HepG2 (cell line): ENCODE measurements around the gene ERBB4. TPM values are rescaled to one million over a fixed set of nuclear protein-coding genes. Genes with fewer than 3 reads are reported as not detected.

Experiments
- HOXA7 ChIP-seq: sonication (generic); formaldehyde crosslinking; IDR thresholded peaks from 2 replicates; pipeline ENCODE4 v1.8.1; 2022; ENCODE audit warnings: mild to moderate bottlenecking, missing genetic modification reagents, moderate library complexity
- ZGPAT ChIP-seq: IDR thresholded peaks from 2 replicates; pipeline ENCODE4 v1.6.1; 2016; ENCODE audit warnings: mild to moderate bottlenecking
- ZNF329 ChIP-seq: sonication (generic); formaldehyde crosslinking; IDR thresholded peaks from 2 replicates; pipeline ENCODE4 v1.9.0; 2021; ENCODE audit warnings: low read depth, mild to moderate bottlenecking, missing genetic modification reagents
- ZNF432 ChIP-seq: sonication (generic); formaldehyde crosslinking; IDR thresholded peaks from 2 replicates; pipeline ENCODE4 v1.5.0; 2020; ENCODE audit warnings: missing genetic modification reagents, mild to moderate bottlenecking, borderline replicate concordance
- ZSCAN20 ChIP-seq: sonication (generic); formaldehyde crosslinking; IDR thresholded peaks from 2 replicates; pipeline ENCODE4 v1.4.0; 2020; ENCODE audit warnings: missing genetic modification reagents, mild to moderate bottlenecking, borderline replicate concordance
- polyA plus RNA-seq, 8 experiments: library from polyadenylated mRNA; depleted of rRNA in 3 of 8; stranded (reverse) in 7 of 8; unstranded in 1 of 8; fragments of >200 nt; fragmentation: Illumina TruSeq in 4 of 8; extraction: Trizol in 4 of 8; gene quantifications; 2 replicates each; pipeline versions ENCODE4 v1.2.1 to v1.2.3, GENCODE V29; 2011 to 2016; ENCODE audit warnings: low read depth in 4 of 8, missing spikeins in 1 of 8, mixed read lengths in 1 of 8; ENCODE audit not compliant: insufficient read depth in 1 of 8
- total RNA-seq, 5 experiments: library from RNA; depleted of rRNA; stranded (reverse); fragments of >200 nt; fragmentation: Illumina TruSeq; extraction: Trizol; gene quantifications; 2 replicates each; pipeline ENCODE4 v1.2.3, GENCODE V29; 2016; ENCODE audit warnings: low read depth in 1 of 5
- TF ChIP-seq, protein P1 (sequence below): sonication (generic); formaldehyde crosslinking; IDR thresholded peaks from 2 replicates; pipeline ENCODE4 v1.5.0; 2020; ENCODE audit warnings: mild to moderate bottlenecking, missing genetic modification reagents, borderline replicate concordance

The ERBB4 gene
- total and polyA plus RNA-seq, 2 of the 13 experiments (the other 11 are each of a cell fraction or from before 2014, with no cell fraction given), result not detected

DNA sequence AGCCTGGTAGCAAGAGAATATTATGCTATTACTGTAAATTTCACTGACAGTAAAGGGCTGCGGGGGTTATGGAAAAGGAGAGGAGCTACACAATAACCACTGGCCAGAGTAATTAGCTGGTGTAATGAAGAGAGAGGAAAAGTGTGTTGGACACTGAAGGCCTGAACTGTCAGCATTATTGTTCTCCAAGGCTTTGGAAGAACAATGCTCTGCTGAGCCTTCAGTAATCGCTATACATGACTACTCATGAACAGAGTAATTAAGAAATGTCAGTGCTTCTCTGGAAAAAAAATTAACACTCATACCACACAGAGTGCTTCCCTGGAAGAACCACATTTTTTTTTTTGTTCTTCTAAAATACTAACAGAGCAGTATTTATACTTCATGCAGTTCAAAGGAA lies 1050.9 kb downstream of the ERBB4 start (continued):
- TF ChIP-seq ZGPAT (CRISPR knock-in tag) (no peak), ZNF329 (no peak), ZSCAN20 (CRISPR knock-in tag) (no peak), HOXA7 (CRISPR knock-in tag) (no peak), ZNF432 (CRISPR knock-in tag) (no peak)
- TF ChIP-seq, protein P1, sequence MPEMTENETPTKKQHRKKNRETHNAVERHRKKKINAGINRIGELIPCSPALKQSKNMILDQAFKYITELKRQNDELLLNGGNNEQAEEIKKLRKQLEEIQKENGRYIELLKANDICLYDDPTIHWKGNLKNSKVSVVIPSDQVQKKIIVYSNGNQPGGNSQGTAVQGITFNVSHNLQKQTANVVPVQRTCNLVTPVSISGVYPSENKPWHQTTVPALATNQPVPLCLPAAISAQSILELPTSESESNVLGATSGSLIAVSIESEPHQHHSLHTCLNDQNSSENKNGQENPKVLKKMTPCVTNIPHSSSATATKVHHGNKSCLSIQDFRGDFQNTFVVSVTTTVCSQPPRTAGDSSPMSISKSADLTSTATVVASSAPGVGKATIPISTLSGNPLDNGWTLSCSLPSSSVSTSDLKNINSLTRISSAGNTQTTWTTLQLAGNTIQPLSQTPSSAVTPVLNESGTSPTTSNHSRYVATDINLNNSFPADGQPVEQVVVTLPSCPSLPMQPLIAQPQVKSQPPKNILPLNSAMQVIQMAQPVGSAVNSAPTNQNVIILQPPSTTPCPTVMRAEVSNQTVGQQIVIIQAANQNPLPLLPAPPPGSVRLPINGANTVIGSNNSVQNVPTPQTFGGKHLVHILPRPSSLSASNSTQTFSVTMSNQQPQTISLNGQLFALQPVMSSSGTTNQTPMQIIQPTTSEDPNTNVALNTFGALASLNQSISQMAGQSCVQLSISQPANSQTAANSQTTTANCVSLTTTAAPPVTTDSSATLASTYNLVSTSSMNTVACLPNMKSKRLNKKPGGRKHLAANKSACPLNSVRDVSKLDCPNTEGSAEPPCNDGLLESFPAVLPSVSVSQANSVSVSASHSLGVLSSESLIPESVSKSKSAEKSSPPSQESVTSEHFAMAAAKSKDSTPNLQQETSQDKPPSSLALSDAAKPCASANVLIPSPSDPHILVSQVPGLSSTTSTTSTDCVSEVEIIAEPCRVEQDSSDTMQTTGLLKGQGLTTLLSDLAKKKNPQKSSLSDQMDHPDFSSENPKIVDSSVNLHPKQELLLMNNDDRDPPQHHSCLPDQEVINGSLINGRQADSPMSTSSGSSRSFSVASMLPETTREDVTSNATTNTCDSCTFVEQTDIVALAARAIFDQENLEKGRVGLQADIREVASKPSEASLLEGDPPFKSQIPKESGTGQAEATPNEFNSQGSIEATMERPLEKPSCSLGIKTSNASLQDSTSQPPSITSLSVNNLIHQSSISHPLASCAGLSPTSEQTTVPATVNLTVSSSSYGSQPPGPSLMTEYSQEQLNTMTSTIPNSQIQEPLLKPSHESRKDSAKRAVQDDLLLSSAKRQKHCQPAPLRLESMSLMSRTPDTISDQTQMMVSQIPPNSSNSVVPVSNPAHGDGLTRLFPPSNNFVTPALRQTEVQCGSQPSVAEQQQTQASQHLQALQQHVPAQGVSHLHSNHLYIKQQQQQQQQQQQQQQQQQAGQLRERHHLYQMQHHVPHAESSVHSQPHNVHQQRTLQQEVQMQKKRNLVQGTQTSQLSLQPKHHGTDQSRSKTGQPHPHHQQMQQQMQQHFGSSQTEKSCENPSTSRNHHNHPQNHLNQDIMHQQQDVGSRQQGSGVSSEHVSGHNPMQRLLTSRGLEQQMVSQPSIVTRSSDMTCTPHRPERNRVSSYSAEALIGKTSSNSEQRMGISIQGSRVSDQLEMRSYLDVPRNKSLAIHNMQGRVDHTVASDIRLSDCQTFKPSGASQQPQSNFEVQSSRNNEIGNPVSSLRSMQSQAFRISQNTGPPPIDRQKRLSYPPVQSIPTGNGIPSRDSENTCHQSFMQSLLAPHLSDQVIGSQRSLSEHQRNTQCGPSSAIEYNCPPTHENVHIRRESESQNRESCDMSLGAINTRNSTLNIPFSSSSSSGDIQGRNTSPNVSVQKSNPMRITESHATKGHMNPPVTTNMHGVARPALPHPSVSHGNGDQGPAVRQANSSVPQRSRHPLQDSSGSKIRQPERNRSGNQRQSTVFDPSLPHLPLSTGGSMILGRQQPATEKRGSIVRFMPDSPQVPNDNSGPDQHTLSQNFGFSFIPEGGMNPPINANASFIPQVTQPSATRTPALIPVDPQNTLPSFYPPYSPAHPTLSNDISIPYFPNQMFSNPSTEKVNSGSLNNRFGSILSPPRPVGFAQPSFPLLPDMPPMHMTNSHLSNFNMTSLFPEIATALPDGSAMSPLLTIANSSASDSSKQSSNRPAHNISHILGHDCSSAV (CRISPR knock-in tag), result no peak
